Skeletal muscle satellite cell (primary cell): ENCODE measurements around the gene PLCB1.
A peak's percentile ranks its signal among the peaks of the same experiment; 100 is the strongest.
"Not testable (repeated sequence)": the region's sequence is repeated elsewhere in the genome, so short reads cannot be mapped to it uniquely, and the experiment has no call there.

Experiments
- H3K27me3 ChIP-seq: 2 replicates; pipeline ENCODE4 v1.7.0; 2013; ENCODE audit warnings: low read length; ENCODE audit not compliant: control insufficient read depth, insufficient read depth
- H3K36me3 ChIP-seq: 2 replicates; pipeline ENCODE4 v1.7.0; 2013; ENCODE audit warnings: mild to moderate bottlenecking, control low read depth, low read length; ENCODE audit not compliant: insufficient read depth
- H3K4me1 ChIP-seq: 2 replicates; pipeline ENCODE4 v1.7.0; 2013; ENCODE audit warnings: low read length; ENCODE audit not compliant: control insufficient read depth, insufficient read depth
- H3K4me2 ChIP-seq: 2 replicates; pipeline ENCODE4 v1.7.0; 2013; ENCODE audit warnings: mild to moderate bottlenecking, low read length
- H3K4me3 ChIP-seq: 2 replicates; pipeline ENCODE4 v1.7.0; 2013; ENCODE audit warnings: low read length
- H3K9ac ChIP-seq: 2 replicates; pipeline ENCODE4 v1.7.0; 2013; ENCODE audit warnings: mild to moderate bottlenecking, low read depth, low read length, moderate library complexity
- H3K9me3 ChIP-seq: replicated peaks from 2 replicates; pipeline ENCODE4 v1.7.0; 2013; ENCODE audit warnings: mild to moderate bottlenecking, control low read depth, low read length

Gene PLCB1

GRCh38 chr20:8627340-8628004, 495.4 kb downstream of the PLCB1 start:
- H3K4me3 ChIP-seq, result peak overlapping the region; percentile 15

DNA sequence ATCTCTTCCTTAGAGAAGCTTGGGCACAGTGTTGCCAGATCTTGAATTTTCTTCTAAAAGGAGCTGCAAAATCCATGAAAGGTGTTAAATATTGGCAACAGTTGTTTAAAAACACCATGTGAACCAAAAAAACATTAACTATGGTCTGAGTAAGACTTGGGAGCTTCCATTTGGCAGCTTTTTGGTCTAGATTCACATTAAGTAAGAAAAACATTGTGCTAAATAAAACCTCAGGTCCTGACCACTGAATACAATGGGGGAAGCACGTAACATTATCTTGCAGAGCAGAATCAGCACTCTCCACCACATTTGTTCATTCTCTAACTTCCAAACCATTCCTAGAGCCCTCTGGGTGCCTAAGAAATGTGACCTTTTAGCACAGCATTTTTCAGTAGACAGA, 499.2 kb downstream of the PLCB1 start:
- H3K4me3 ChIP-seq, result no peak overlapping the region
- H3K9me3 ChIP-seq, result no peaks in the 10 kb centered on the region
- H3K27me3 ChIP-seq, result no peaks in the 10 kb centered on the region
- no peak overlapping the region for H3K9ac ChIP-seq
- H3K4me1 ChIP-seq, result peaks cover 21% of the 10 kb centered on the region
- H3K36me3 ChIP-seq, result no peaks in the 10 kb centered on the region
- no peak overlapping the region for H3K4me2 ChIP-seq

More at GRCh38 chr20:8627340-8628004, 495.4 kb downstream of the PLCB1 start:
- H3K9ac ChIP-seq, result no peak overlapping the region
- H3K27me3 ChIP-seq, result no peaks in the 10 kb centered on the region
- H3K36me3 ChIP-seq, result no peaks in the 10 kb centered on the region
- peaks cover 8% of the 10 kb centered on the region for H3K4me1 ChIP-seq
- H3K9me3 ChIP-seq, result no peaks in the 10 kb centered on the region
- peak overlapping the region; percentile 63 for H3K4me2 ChIP-seq

- Histone ChIP-seq H3K4me1 (peaks cover 21% of the 10 kb centered on the region), H3K9me3 (no peaks in the 10 kb centered on the region), H3K4me2 (peak overlapping the region; percentile 30), H3K27me3 (no peaks in the 10 kb centered on the region), H3K4me3 (no peak overlapping the region), H3K36me3 (no peaks in the 10 kb centered on the region), H3K9ac (no peak overlapping the region)
Measured at GRCh38 chr20:8633366-8633765, 501.3 kb downstream of the PLCB1 start.

GRCh38 chr20:8635048-8635572, 503.0 kb downstream of the PLCB1 start:
- no peaks in the 10 kb centered on the region for H3K36me3 ChIP-seq
- H3K9me3 ChIP-seq, result no peaks in the 10 kb centered on the region
- peaks cover 21% of the 10 kb centered on the region for H3K4me1 ChIP-seq
- H3K9ac ChIP-seq, result no peak overlapping the region
- no peak overlapping the region for H3K4me3 ChIP-seq
- no peaks in the 10 kb centered on the region for H3K27me3 ChIP-seq
- no peak overlapping the region for H3K4me2 ChIP-seq

- H3K9ac ChIP-seq, result no peak overlapping the region
- no peaks in the 10 kb centered on the region for H3K36me3 ChIP-seq
- H3K4me3 ChIP-seq, result no peak overlapping the region
- no peaks in the 10 kb centered on the region for H3K27me3 ChIP-seq
- no peak overlapping the region for H3K4me2 ChIP-seq
- peaks cover 21% of the 10 kb centered on the region for H3K4me1 ChIP-seq
- no peaks in the 10 kb centered on the region for H3K9me3 ChIP-seq
Measured at GRCh38 chr20:8635837-8636236, 503.8 kb downstream of the PLCB1 start.

DNA sequence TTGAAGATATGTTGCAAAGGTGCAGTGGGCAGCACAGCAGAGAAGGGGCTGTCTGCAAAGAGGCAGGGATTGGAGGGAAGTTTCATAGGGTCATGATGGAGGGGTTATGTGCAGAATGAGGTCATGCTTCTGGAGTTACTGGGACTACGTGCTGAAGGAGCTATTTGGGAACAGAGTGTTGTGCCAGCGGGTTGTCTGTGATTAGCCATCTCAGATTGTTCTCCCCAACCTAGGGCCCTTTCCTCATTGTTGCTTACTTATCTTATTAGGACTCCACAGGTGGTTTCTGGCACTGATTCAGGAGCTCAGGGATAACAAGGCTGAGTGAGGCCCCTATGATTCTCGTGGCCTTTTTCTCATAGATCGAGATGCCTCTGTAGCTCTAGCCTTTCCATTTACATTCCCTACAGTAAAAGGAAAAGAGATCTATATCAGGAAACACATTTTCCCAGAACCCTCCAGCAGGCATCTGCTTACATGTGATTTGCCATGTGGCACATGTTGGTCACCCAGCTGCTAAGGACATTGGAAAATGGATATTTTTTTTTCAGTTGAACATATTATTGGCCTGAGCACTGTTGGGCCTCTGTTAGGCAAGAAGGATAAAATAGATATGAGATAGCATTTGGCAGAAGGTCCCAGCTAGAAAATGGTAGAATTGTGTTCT, 507.2 kb downstream of the PLCB1 start:
- H3K4me3 ChIP-seq, result no peak overlapping the region
- no peak overlapping the region for H3K9ac ChIP-seq
- no peaks in the 10 kb centered on the region for H3K4me1 ChIP-seq
- H3K4me2 ChIP-seq, result no peak overlapping the region
- H3K27me3 ChIP-seq, result no peaks in the 10 kb centered on the region
- H3K36me3 ChIP-seq, result no peaks in the 10 kb centered on the region
- no peaks in the 10 kb centered on the region for H3K9me3 ChIP-seq

DNA sequence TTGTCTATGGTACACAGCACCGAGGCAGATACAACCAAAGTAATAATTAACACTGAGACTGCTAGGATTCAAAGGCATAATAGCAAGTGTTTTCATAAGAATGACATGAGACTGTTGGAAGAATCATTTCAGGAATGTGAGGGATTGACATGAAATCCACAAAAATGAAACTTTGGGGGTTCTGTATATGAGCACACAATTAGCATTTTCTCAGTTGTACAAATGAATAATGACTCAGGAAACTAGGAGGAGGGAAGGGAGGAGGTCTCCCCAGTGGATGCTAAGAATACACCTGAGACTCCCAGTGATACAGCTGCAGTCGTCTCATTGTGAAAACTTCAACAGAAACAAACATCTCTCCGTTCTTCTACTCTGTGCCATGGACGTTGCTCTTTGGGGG, 508.4 kb downstream of the PLCB1 start:
- Histone ChIP-seq H3K9me3 (no peaks in the 10 kb centered on the region), H3K4me1 (peaks cover 4% of the 10 kb centered on the region), H3K9ac (no peak overlapping the region), H3K4me3 (no peak overlapping the region), H3K27me3 (no peaks in the 10 kb centered on the region), H3K36me3 (no peaks in the 10 kb centered on the region), H3K4me2 (no peak overlapping the region)

DNA sequence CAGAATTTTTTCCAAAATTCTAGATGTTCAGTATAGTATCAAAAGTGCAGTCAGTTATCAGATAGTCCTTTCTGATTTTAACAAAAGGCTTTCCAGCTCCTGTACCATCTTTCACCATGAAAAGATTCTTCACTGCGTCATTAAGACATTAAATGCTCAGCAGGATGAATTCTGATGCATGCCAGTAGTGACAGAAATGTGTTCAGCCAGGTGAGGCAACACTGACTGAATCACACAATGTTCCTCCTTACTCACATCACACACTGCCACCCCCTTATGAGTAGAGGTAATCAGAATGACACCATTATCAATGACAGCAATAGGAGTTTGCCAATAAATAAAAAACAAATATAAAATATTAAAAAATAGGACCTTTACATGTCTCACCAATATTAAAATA, 510.2 kb downstream of the PLCB1 start:
- Histone ChIP-seq H3K4me1 (peaks cover 22% of the 10 kb centered on the region), H3K36me3 (no peaks in the 10 kb centered on the region), H3K27me3 (no peaks in the 10 kb centered on the region), H3K9me3 (no peaks in the 10 kb centered on the region), H3K4me2 (no peak overlapping the region), H3K4me3 (no peak overlapping the region), H3K9ac (no peak overlapping the region)

DNA sequence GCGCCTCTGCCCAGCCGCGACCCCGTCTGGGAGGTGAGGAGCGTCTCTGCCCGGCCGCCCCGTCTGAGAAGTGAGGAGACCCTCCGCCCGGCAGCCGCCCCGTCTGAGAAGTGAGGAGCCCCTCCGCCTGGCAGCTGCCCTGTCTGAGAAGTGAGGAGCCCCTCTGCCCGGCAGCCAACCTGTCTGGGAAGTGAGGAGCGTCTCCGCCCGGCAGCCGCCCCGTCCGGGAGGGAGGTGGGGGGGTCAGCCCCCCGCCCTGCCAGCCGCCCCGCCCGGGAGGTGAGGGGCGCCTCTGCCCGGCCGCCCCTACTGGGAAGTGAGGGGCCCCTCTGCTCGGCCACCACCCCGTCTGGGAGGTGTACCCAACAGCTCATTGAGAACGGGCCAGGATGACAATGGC, 512.4 kb downstream of the PLCB1 start:
- H3K27me3 ChIP-seq, H3K9ac ChIP-seq, H3K9me3 ChIP-seq, H3K36me3 ChIP-seq, H3K4me2 ChIP-seq, H3K4me3 ChIP-seq: not testable (repeated sequence)
- peaks cover 31% of the 10 kb centered on the region for H3K4me1 ChIP-seq

DNA sequence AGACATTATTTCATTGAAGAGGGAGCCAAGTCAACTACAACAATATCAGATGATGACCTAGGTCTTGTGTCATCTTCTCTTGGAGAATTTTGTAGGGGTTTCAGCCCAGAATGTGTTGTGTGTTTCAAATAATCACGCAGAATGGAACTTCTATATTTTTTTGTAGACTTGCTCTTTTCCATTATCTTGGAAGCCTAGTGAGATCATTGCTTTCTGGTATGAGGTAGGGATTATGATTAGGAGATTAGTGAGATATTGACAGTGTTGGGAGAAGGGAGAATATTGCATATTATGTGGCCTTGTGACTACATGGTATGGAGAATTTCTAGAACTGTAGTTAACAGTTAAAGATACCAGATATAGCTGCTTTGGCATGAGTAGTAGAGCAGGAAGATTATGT, 513.3 kb downstream of the PLCB1 start:
- no peaks in the 10 kb centered on the region for H3K27me3 ChIP-seq
- no peaks in the 10 kb centered on the region for H3K9me3 ChIP-seq
- peaks cover 31% of the 10 kb centered on the region for H3K4me1 ChIP-seq
- no peak overlapping the region for H3K9ac ChIP-seq
- H3K4me2 ChIP-seq, result no peak overlapping the region
- H3K36me3 ChIP-seq, result no peaks in the 10 kb centered on the region
- H3K4me3 ChIP-seq, result no peak overlapping the region

DNA sequence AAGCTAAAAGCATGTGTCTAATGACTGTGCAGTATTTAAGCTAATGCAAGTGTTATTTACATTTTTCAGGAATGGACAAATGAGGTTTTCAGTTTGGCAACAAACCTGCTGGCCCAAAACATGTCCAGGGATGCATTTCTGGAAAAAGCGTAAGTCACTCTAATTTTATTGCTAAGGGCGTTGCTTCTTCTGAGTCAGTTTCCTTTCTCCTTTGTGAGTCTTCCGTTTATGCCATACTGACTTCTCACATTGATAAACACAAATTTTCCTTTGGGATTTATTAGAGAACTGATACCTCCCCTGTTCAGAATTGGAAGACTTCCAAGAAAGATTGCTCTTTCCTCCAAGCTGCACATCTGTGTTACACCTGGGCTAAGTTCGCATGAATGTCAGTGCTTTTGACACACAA, 514.0 kb downstream of the PLCB1 start:
- H3K4me3 ChIP-seq, result peak overlapping the region; percentile 17
- H3K9me3 ChIP-seq, result no peaks in the 10 kb centered on the region
- H3K4me2 ChIP-seq, result peak overlapping the region; percentile 43
- H3K4me1 ChIP-seq, result peaks cover 31% of the 10 kb centered on the region
- H3K36me3 ChIP-seq, result no peaks in the 10 kb centered on the region
- no peaks in the 10 kb centered on the region for H3K27me3 ChIP-seq
- peak overlapping the region; percentile 55 for H3K9ac ChIP-seq

- peak overlapping the region; percentile 43 for H3K4me2 ChIP-seq
Measured at GRCh38 chr20:8646716-8647115, 514.6 kb downstream of the PLCB1 start.

More at GRCh38 chr20:8646716-8647115, 514.6 kb downstream of the PLCB1 start:
- Histone ChIP-seq H3K9me3 (no peaks in the 10 kb centered on the region), H3K4me1 (peaks cover 31% of the 10 kb centered on the region), H3K9ac (peak overlapping the region; percentile 55), H3K36me3 (no peaks in the 10 kb centered on the region), H3K27me3 (no peaks in the 10 kb centered on the region), H3K4me3 (peak overlapping the region; percentile 17)
